CD14-positive monocyte (primary cell): Measurements from ENCODE around the gene CALY. TPM values are rescaled to one million over a fixed set of nuclear protein-coding genes. Genes with fewer than 3 reads are reported as not detected.

ENCODE experiments used
- DNase-seq, 3 donors: peaks; one replicate each; pipeline ENCODE4 v3.0.0-alpha.2; 2011 to 2022
- H2AFZ ChIP-seq: 2 replicates; pipeline ENCODE4 v1.6.0; 2012; ENCODE audit warnings: mild to moderate bottlenecking, low read depth, low read length, inconsistent platforms; ENCODE audit not compliant: insufficient read depth, poor library complexity, severe bottlenecking
- H3K27ac ChIP-seq, 2 donors: 1 replicate in 1 of 2; 2 replicates in 1 of 2; pipeline ENCODE4 v1.5.1; 2012 to 2013; ENCODE audit warnings: low read length in 2 of 2, control low read depth in 1 of 2, inconsistent platforms in 1 of 2, low read depth in 1 of 2, mild to moderate bottlenecking in 1 of 2
- H3K27me3 ChIP-seq, 2 donors: one replicate each; pipeline versions ENCODE4 v1.6.0 to v1.6.1; 2011 to 2013; ENCODE audit warnings: low read length in 2 of 2; ENCODE audit not compliant: control insufficient read depth in 2 of 2, insufficient read depth in 2 of 2
- H3K36me3 ChIP-seq, 2 donors: replicated peaks in 1 of 2; 1 replicate in 1 of 2; 2 replicates in 1 of 2; pipeline versions ENCODE4 v1.5.1 to v1.6.1; 2012 to 2013; ENCODE audit warnings: low read length in 2 of 2, control low read depth in 1 of 2, inconsistent platforms in 1 of 2, mild to moderate bottlenecking in 1 of 2; ENCODE audit not compliant: insufficient read depth in 2 of 2, control insufficient read depth in 1 of 2
- H3K4me1 ChIP-seq, 2 donors: 1 replicate in 1 of 2; 2 replicates in 1 of 2; pipeline versions ENCODE4 v1.5.1 to v1.6.1; 2012 to 2013; ENCODE audit warnings: low read length in 2 of 2, control low read depth in 1 of 2, inconsistent platforms in 1 of 2, mild to moderate bottlenecking in 1 of 2, moderate library complexity in 1 of 2; ENCODE audit not compliant: insufficient read depth in 2 of 2, control insufficient read depth in 1 of 2
- H3K4me2 ChIP-seq: replicated peaks from 2 replicates; pipeline ENCODE3; 2012; ENCODE audit warnings: low read length, moderate library complexity, mild to moderate bottlenecking; ENCODE audit not compliant: poor library complexity, severe bottlenecking; ENCODE audit errors: extremely low read depth
- H3K4me3 ChIP-seq, 3 experiments: fragments of 200-600 bp in 1 of 3; sonication (generic) in 1 of 3; replicated peaks in 1 of 3; 1 replicate in 2 of 3; 2 replicates in 1 of 3; pipeline ENCODE4 v1.5.1; 2011 to 2013; ENCODE audit warnings: low read length in 3 of 3, mild to moderate bottlenecking in 3 of 3, control low read depth in 2 of 3, low read depth in 2 of 3, inconsistent platforms in 1 of 3, moderate library complexity in 1 of 3
- H3K79me2 ChIP-seq: 2 replicates; pipeline ENCODE4 v1.6.0; 2012; ENCODE audit warnings: mild to moderate bottlenecking, control low read depth, inconsistent platforms, low read length, moderate library complexity; ENCODE audit not compliant: insufficient read depth
- H3K9ac ChIP-seq: 2 replicates; pipeline ENCODE4 v1.6.0; 2017; ENCODE audit warnings: low read length, mild to moderate bottlenecking; ENCODE audit not compliant: insufficient read depth, poor library complexity, severe bottlenecking
- H3K9me3 ChIP-seq, 2 donors: replicated peaks in 1 of 2; 1 replicate in 1 of 2; 2 replicates in 1 of 2; pipeline versions ENCODE4 v1.5.1 to v1.6.1; 2012 to 2013; ENCODE audit warnings: low read length in 2 of 2, control low read depth in 1 of 2; ENCODE audit not compliant: control insufficient read depth in 1 of 2, insufficient read depth in 1 of 2
- H4K20me1 ChIP-seq: 2 replicates; pipeline ENCODE4 v1.6.0; 2012; ENCODE audit warnings: mild to moderate bottlenecking, low read length, control low read depth, moderate library complexity; ENCODE audit not compliant: insufficient read depth
- H3K27ac Mint-ChIP-seq, 7 donors: one replicate each; pipeline ENCODE4 v1.8.0; 2020; ENCODE audit warnings: mild to moderate bottlenecking in 7 of 7, mixed read lengths in 7 of 7, moderate library complexity in 6 of 7, inconsistent platforms in 2 of 7
- H3K27me3 Mint-ChIP-seq, 3 donors: one replicate each; pipeline ENCODE4 v1.8.0; 2021 to 2022; ENCODE audit warnings: low read depth in 3 of 3, mild to moderate bottlenecking in 3 of 3, mixed read lengths in 3 of 3, moderate library complexity in 3 of 3, inconsistent platforms in 1 of 3
- H3K36me3 Mint-ChIP-seq, 2 donors: one replicate each; pipeline ENCODE4 v1.8.0; 2020; ENCODE audit warnings: mixed read lengths in 2 of 2, inconsistent platforms in 1 of 2, mild to moderate bottlenecking in 1 of 2
- H3K4me1 Mint-ChIP-seq: one replicate; pipeline ENCODE4 v1.8.0; 2020; ENCODE audit warnings: mild to moderate bottlenecking, mixed read lengths
- H3K4me3 Mint-ChIP-seq, 2 donors: one replicate each; pipeline ENCODE4 v1.8.0; 2020; ENCODE audit warnings: mild to moderate bottlenecking in 2 of 2, mixed read lengths in 2 of 2, moderate library complexity in 1 of 2
- H3K9me3 Mint-ChIP-seq, 7 donors: one replicate each; pipeline ENCODE4 v1.8.0; 2020 to 2022; ENCODE audit warnings: mixed read lengths in 7 of 7, mild to moderate bottlenecking in 6 of 7, moderate library complexity in 6 of 7, inconsistent platforms in 2 of 7
- CTCF ChIP-seq: fragments of 200-600 bp; IDR thresholded peaks from one replicate; pipeline ENCODE4 v1.8.0; 2022; ENCODE audit warnings: antibody characterized with exemption, mild to moderate bottlenecking
- WGBS: methylation state at CpG from one replicate; pipeline ENCODE4 v1.1.5; 2013; ENCODE audit warnings: missing lambda C conversion rate; ENCODE audit not compliant: insufficient coverage; 5-methylcytosine and 5-hydroxymethylcytosine counted together
- intact Hi-C, 2 donors: fragments of 100-400 bp; cut with micrococcal nuclease; formaldehyde crosslinking; loops; one replicate each; pipeline versions ENCODE4 v1.15.0 to v1.15.1; 2023
- polyA plus RNA-seq, 3 donors: library from polyadenylated mRNA; depleted of rRNA in 1 of 3; unstranded in 2 of 3; stranded (reverse) in 1 of 3; fragments of 300-500 nt in 2 of 3; fragments of >200 nt in 1 of 3; fragmentation: Illumina TruSeq in 2 of 3; gene quantifications; 1 replicate in 2 of 3; 2 replicates in 1 of 3; pipeline ENCODE4 v1.2.3, GENCODE V29; 2012 to 2021

Gene CALY
- polyA plus RNA-seq, 3 donors = not detected

DNA sequence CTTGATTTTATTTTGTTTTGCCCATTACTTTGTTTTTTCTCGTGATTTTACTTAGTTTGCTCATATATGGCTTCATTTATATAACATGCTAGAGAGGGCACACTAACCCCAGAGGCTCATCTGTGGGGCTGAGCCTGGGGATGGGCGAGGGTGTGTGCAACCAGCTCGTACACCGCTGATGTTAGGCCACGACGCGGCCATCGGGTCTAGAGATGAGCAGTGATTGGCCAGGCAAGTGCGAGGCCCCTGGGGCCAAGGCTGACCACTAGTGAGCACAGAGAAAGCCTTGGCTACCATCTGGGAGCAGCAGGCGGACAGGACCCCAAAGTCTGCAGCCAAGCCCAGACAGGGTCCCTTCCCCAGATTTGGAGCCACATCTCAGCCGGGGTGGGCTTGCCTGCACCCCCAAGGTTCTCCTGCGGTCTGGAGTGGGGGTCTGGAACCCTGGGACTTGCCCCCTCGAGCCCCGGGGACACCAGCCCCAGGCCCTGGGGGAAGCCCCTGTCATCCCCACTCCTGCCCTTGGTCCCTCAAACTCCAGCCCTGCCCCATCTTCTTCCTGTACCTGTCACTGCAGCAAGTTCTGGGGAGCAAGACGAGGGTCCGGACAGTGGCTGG, 17.4 kb upstream of the CALY start:
- 85% methylated on average over 15 of the region's 16 CpGs for WGBS
- peaks cover 2 to 17% (median 4%) of the 10 kb centered on the region in 3 donors for H3K27me3 Mint-ChIP-seq

More for the DNA sequence above, 17.4 kb upstream of the CALY start:
- peaks cover 0 to 1% (median 0%) of the 10 kb centered on the region in 7 donors for H3K9me3 Mint-ChIP-seq
- Histone ChIP-seq H3K9me3 (no peaks in the 10 kb centered on the region), H2AFZ (no peak overlapping the region), H3K27ac (no peak overlapping the region), H3K36me3 (peaks cover 0 to 7% of the 10 kb centered on the region in 2 donors), H3K4me1 (peaks cover 11 to 20% of the 10 kb centered on the region in 2 donors), H3K4me2 (no peak overlapping the region), H3K79me2 (peaks cover 3% of the 10 kb centered on the region), H3K27me3 (no peaks in the 10 kb centered on the region), H4K20me1 (peaks cover 30% of the 10 kb centered on the region), H3K4me3 (no peak overlapping the region), H3K9ac (no peak overlapping the region)
- intact Hi-C loops = no loop called here
- no peak overlapping the region for H3K4me3 Mint-ChIP-seq
- peaks cover 12% of the 10 kb centered on the region for H3K4me1 Mint-ChIP-seq
- no peak for DNase-seq
- peak overlapping the region in 1 of 7 donors; percentile 18 for H3K27ac Mint-ChIP-seq
- TF ChIP-seq CTCF = no peak
- H3K36me3 Mint-ChIP-seq = peaks cover 2 to 5% of the 10 kb centered on the region in 2 donors
